Upper lobe of right lung (tissue), 1 donor: ENCODE data around the gene FAM174B. TPM values are rescaled to one million over a fixed set of nuclear protein-coding genes. Genes with fewer than 3 reads are reported as not detected.
A peak's percentile ranks its signal among the peaks of the same experiment; 100 is the strongest.

Source experiments
- ATAC-seq: fragments of 200-7000 bp; cut with Tn5 transposase; one replicate; pipeline ENCODE4 v1.9.1; 2020; ENCODE audit warnings: mild to moderate bottlenecking, moderate library complexity
- DNase-seq: peaks from one replicate; pipeline ENCODE4 v3.0.0-alpha.2; 2020
- H3K27ac ChIP-seq: fragments of 200-600 bp; one replicate; pipeline ENCODE4 v1.8.0; 2022
- H3K27me3 ChIP-seq: fragments of 200-600 bp; one replicate; pipeline ENCODE4 v1.8.0; 2022; ENCODE audit warnings: mild to moderate bottlenecking
- H3K36me3 ChIP-seq: fragments of 200-600 bp; one replicate; pipeline ENCODE4 v1.8.0; 2022
- H3K4me1 ChIP-seq: fragments of 200-600 bp; one replicate; pipeline ENCODE4 v1.8.0; 2022
- H3K4me3 ChIP-seq: fragments of 200-600 bp; one replicate; pipeline ENCODE4 v1.8.0; 2022; ENCODE audit warnings: mild to moderate bottlenecking
- H3K9me3 ChIP-seq: fragments of 200-600 bp; one replicate; pipeline ENCODE4 v1.8.0; 2022
- intact Hi-C: fragments of 100-400 bp; cut with DNase I; formaldehyde crosslinking; loops from one replicate; pipeline ENCODE4 v1.11.0; 2022
- total RNA-seq: library from RNA; stranded (reverse); fragmentation: NEBNext Ultra II Directional; extraction: Animal tissue kit (Norgen Biotek cat#: 25700); gene quantifications from one replicate; pipeline ENCODE4 v1.2.1, GENCODE V29; 2021
- TF ChIP-seq, protein P1 (sequence below): fragments of 200-600 bp; IDR thresholded peaks from one replicate; pipeline ENCODE4 v1.8.0; 2022; ENCODE audit warnings: antibody characterized with exemption
- donor health status: DM: no; HTN: yes; CAD: no; lungs with severe emphysema.

Gene FAM174B
- total RNA-seq, 1 donor from 2014 or later, result 62.9 TPM

DNA sequence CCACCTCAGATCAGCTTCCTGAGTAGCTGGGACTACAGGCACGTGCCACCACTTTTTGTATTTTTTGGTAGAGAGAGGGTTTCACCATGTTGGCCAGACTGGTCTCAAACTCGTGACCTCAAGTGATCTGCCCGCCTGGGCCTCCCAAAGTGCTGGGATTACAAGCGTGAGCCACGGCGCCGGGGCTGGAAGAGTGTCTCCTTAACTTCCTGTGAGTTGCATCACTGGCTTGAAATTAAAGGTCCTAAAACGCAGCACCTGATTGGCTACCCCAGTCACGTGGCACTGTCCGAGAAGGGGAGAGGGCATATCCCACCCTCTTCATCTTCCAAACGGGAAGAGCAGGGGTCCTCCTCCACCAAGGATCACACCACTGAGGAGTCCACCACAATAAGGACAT lies 5.5 kb upstream of the FAM174B start:
- H3K27ac ChIP-seq, result no peak overlapping the region
- intact Hi-C loops, result no loop called here
- ATAC-seq (no peak), DNase-seq (no peak)
- H3K4me3 ChIP-seq, result no peak overlapping the region
- no peaks in the 10 kb centered on the region for H3K27me3 ChIP-seq
- peaks cover 10% of the 10 kb centered on the region for H3K4me1 ChIP-seq
- H3K9me3 ChIP-seq, result no peaks in the 10 kb centered on the region
- TF ChIP-seq, protein P1, sequence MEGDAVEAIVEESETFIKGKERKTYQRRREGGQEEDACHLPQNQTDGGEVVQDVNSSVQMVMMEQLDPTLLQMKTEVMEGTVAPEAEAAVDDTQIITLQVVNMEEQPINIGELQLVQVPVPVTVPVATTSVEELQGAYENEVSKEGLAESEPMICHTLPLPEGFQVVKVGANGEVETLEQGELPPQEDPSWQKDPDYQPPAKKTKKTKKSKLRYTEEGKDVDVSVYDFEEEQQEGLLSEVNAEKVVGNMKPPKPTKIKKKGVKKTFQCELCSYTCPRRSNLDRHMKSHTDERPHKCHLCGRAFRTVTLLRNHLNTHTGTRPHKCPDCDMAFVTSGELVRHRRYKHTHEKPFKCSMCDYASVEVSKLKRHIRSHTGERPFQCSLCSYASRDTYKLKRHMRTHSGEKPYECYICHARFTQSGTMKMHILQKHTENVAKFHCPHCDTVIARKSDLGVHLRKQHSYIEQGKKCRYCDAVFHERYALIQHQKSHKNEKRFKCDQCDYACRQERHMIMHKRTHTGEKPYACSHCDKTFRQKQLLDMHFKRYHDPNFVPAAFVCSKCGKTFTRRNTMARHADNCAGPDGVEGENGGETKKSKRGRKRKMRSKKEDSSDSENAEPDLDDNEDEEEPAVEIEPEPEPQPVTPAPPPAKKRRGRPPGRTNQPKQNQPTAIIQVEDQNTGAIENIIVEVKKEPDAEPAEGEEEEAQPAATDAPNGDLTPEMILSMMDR, result no peak
- H3K36me3 ChIP-seq, result no peaks in the 10 kb centered on the region

DNA sequence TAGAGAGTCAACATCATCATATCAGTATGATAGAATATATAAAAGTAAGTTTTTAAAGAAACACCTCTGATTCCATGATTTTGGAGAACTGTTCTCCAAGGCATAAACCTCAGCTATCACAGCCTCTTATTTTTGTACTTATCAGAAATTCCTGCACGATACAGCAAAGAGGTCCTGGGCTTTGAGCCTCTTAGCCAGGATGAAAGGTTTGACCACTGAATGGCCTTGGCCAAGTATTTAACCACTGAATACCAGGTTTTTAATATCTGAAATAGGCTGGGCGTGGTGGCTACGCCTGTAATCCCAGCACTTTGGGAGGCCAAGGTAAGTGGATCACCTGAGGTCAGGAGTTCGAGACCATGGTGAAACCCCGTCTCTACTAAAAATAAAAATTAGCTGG lies 1.9 kb upstream of the FAM174B start:
- Histone ChIP-seq H3K4me3 (no peak overlapping the region), H3K27ac (no peak overlapping the region), H3K36me3 (no peaks in the 10 kb centered on the region), H3K9me3 (no peaks in the 10 kb centered on the region), H3K4me1 (no peaks in the 10 kb centered on the region), H3K27me3 (no peaks in the 10 kb centered on the region)
- TF ChIP-seq, protein P1, result no peak
- no peak for ATAC-seq
- intact Hi-C loops, result no loop called here
- no peak for DNase-seq

DNA sequence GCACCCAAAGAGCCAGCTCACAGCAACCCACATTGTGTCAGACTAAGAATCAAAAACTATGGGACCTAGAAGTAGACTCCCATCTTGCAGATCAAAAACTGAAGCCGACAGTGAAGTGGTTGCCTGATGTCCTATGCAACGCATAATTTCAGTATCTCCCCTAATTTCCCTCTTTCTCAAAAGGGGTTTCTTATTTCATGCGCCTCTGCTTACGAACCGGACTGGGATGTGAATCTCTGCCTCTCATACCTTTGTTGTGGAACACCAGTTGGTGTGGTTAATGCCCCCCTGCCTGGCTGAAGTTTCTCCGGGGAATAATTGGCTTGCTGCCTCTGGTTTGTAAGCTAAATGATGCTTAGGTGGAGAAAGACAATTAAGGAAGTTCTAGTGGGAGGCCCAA lies 514 bp upstream of the FAM174B start:
- no peaks in the 10 kb centered on the region for H3K4me1 ChIP-seq
- TF ChIP-seq, protein P1, result no peak
- peak overlapping the region; percentile 59 for H3K27ac ChIP-seq
- H3K9me3 ChIP-seq, result no peaks in the 10 kb centered on the region
- ATAC-seq (no peak), DNase-seq (no peak)
- peak overlapping the region; percentile 57 for H3K4me3 ChIP-seq
- H3K36me3 ChIP-seq, result no peaks in the 10 kb centered on the region
- no peaks in the 10 kb centered on the region for H3K27me3 ChIP-seq
- intact Hi-C loops, result no loop called here

- ATAC-seq (no peak), DNase-seq (no peak)
- intact Hi-C loops, result no loop called here
- TF ChIP-seq, protein P1, result no peak
- H3K9me3 ChIP-seq, result no peaks in the 10 kb centered on the region
- H3K27ac ChIP-seq, result peak overlapping the region; percentile 59
- no peaks in the 10 kb centered on the region for H3K36me3 ChIP-seq
- H3K4me3 ChIP-seq, result peak overlapping the region; percentile 57
- H3K27me3 ChIP-seq, result no peaks in the 10 kb centered on the region
- H3K4me1 ChIP-seq, result peaks cover 3% of the 10 kb centered on the region
Measured at GRCh38 chr15:92654662-92655061, 913 bp downstream of the FAM174B start.

GRCh38 chr15:92653836-92654539 lies 1.6 kb downstream of the FAM174B start:
- Histone ChIP-seq H3K4me1 (peaks cover 3% of the 10 kb centered on the region), H3K9me3 (no peaks in the 10 kb centered on the region), H3K27ac (peak overlapping the region; percentile 59), H3K4me3 (peak overlapping the region; percentile 57), H3K36me3 (no peaks in the 10 kb centered on the region), H3K27me3 (no peaks in the 10 kb centered on the region)
- peak; percentile 77 for ATAC-seq
- TF ChIP-seq, protein P1, result no peak
- DNase-seq, result no peak
- intact Hi-C loops, result no loop called here
